Activated CD4-positive, alpha-beta T cell treated with anti-CD3 and anti-CD28 coated beads for 48 hours (primary cell): ENCODE results near the gene USP33.
"Not testable (repeated sequence)": the region's sequence is repeated elsewhere in the genome, so short reads cannot be mapped to it uniquely, and the experiment has no call there.

Source experiments
- DNase-seq: peaks from one replicate; pipeline ENCODE4 v3.0.0-alpha.2; 2020

USP33 gene

DNA sequence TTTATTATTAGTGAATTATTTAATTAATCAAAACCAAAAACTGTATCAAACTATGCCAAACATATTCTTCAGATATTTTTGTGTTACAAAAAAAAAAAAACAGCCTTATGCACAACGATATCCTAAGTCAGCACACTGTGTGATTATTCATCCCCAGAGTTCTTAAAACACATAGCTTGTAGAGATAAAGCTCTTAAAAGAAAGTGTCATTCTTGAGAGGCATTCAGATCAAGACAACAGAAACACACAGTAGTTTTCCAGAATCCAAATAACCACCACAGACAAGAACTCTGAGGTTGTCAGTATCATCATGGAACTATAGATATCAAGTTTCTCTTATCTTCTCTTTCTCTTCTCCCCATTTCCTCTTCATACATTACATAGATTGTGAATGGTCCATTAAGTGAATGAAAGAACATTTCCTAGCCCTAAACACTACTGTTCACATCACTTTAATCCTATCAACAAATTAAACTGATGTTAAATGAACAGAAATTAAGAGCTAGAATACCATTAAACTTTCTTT lies 90.7 kb downstream of the USP33 start:
- DNase-seq, result no peak

DNA sequence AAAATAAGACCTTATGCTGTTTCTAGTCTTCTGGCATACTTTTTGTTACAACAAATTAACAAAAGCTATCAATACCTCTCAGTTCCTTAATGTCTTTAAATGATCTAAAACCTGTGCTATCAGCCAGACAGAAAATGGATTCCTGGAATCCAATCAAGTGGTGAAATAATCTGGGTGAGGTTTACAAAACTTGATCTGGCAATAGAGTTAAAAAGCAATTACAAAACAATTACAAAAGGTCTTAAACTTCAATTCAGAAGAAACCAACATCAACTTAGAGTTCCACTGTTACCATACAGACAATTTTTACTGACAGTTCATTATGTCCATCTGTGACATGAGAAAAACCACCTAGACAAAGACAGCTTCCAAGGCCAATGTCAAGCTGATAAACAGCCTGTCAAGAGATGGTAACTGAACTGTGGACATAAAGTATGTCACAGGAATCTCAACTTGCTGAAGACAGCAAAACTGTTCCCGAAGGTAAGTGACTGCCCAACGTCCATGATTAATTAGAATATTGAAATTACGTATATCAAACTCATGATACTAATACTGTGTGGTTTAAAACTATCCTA lies 94.6 kb downstream of the USP33 start:
- DNase-seq, result no peak

DNA sequence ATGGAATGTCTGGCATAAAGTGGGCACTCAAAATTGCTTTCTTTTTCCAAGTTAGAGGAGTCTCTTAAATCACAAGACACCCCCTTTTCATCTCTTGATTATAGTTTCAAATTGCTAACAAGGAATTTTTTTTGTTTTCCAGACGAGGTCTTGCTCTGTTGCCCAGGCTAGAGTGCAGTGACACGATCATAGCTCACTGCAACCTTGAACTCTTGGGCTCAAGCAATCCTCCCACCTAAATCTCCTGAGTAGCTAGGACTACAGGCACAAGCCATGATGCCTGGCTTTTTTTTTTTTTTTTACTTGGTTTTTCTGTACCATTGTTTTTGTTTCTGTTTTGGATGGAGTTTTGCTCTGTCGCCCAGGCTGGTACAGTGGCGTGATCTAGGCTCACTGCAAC lies 98.0 kb downstream of the USP33 start:
- DNase-seq, result no peak

DNA sequence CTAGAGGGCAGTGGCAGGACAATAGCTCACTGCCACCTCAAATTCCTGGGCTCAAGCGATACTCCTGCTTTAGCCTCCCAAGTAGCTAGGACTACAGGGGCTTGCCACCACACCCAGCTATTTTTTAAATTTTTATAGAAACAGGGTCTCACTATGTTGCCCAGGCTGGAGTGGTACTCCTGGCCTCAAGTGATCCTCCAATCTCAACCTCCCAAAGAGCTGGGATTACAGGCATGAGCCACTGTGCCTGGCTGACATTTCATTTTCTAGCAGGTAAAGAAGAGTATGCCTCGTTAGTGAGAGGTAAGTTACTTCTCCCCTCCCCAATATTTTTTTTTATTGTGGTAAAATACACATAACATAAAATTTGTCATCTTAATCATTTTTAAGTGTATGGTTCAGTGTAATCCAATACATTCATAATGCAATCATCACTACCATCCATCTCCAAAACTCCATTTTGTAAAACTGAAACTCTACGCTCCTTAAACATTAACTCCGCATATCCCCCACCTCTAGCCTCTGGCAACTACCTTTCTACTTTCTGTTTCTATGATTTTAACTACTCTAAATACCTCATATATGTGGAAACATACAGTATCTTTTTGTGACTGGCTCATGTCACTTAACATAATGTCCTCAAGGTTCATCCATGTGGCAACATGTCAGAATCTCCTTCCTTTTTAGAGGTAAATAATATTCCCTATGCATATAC lies 99.6 kb downstream of the USP33 start:
- no peak for DNase-seq

DNA sequence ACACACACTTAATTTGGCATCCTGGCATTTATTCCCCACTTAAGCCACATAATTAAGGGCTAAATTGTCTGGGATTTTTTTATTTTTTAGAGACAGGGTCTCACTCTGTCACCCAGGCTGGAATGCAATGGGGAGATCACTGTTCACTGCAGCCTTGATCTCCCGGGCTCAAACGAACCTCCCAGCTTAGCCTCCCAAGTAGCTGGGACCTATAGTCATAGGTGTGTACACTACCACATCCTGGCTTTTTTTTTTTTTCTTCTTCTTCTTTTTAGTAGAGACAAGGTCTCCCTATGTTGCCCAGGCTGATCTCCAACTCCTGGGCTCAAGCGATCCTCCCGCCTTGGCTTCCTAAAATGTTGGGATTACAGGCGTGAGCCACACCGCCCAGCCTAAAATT lies 101.4 kb downstream of the USP33 start:
- DNase-seq, result no peak

DNA sequence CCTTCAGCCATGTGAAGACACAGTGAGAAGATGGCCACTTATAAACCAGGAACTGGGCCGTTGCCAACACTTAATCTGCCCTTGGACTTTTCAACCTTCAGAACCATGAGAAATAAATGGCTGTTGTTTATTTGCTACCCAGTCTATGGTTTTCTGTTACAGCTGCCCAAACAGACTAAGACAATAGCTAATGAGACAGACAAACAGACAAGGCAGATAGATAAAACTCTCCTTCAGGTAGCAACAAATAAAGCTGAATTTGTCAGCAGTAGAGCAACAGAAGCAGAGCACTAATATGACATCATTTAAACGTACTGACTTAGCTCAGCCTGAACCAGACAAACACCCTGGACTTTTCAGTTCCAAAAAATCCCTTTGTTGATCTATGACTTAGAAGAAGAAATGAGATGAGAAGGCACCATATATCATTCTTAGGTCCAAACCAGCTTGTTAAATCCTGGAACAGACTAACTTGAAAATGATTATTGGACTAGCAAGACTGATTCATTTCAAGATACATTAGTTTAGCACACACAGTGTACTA lies 104.1 kb downstream of the USP33 start:
- no peak for DNase-seq

DNA sequence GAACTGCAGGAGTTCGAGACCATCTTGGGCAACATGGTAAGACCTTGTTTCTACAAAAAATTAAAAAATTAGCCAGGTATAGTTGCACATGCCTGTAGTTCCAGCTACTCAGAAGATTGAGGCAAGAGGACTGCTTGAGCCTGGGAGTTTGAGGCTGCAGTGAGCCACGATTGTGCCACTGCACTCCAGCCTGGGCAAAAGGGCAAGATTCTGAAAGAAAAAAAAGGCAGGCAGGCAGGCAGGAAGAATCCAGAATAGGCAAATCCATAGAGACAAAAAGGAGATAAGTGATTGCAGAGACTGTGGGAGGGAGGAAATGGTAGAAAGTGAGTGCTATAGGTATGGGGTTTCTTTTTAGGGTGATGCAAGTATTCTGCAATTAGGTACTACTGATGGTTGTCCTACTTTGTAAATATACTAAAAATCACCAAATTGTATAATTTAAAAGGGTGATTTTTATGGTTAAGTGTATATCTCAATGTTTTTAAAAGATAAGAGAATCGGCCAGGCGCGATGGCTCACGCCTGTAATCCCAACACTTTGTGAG lies 106.6 kb downstream of the USP33 start:
- DNase-seq, result no peak

DNA sequence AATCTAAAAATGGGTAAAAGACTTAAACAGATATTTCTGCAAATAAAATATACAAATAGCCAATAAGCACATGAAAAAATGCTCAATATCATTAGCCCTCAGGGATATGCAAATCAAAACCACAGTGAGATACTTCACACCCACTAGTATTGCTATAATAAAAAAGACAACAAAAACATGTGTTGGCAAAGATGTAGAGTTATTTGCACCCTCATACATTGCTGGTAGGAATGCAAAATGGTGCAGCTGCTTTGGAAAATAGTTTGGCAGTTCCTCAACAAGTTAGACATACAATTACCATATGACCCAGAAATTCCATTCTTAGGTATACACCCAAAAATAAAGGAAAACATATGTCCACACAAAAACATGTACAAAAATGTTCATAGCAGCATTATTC lies 107.4 kb downstream of the USP33 start:
- DNase-seq, result no peak

DNA sequence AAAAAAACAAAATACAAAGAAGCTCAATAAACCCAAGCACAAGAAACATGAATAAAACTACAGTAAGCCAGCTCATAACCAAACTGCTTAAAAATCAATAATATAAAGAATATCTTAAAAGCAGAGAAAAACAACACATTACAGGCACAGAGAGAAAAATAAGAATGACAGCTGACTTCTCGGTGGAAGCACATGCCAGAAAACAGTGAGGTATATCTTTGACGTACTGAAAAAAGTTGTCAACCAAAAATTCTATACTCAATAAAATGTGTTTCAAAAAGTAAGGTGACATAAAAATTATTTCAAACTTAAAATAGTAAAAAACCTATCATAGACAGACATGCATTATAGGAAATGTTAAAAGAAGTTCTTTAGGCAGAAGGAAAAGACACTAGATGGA lies 110.5 kb downstream of the USP33 start:
- no peak for DNase-seq

DNA sequence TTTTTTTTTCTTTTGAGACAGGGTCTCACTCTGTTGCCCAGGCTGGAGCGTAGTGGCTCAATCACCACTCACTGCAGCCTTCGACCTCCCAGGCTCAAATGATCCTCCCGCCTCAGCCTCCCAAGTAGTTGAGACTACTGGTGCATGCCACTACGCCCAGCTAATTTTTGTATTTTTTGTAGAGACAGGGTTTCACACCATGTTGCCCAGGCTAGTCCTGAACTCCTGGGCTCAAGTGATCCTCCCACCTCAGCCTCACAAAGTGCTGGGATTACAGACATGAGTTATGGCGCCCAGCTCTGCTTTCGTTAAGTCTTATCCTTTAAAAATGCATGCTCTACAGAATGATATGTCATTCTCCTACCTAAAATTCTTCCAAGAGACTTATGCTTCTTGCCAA lies 113.4 kb downstream of the USP33 start:
- not testable (repeated sequence) for DNase-seq
